Left ventricle myocardium superior (tissue), 1 donor: ENCODE data around the gene LY86. TPM values are rescaled to one million over a fixed set of nuclear protein-coding genes. Genes with fewer than 3 reads are reported as not detected.

Experiments
- ATAC-seq: fragments of 200-7000 bp; cut with Tn5 transposase; one replicate; pipeline ENCODE4 v1.9.1; 2020; ENCODE audit warnings: mild to moderate bottlenecking, moderate library complexity
- DNase-seq: peaks from one replicate; pipeline ENCODE4 v3.0.0-alpha.2; 2020
- intact Hi-C: fragments of 100-400 bp; cut with micrococcal nuclease; formaldehyde crosslinking; loops from one replicate; pipeline ENCODE4 v1.11.0; 2022
- long read RNA-seq: library from polyadenylated mRNA; unstranded; transcript quantifications from one replicate; pipeline ENCODE4 v2.0.0, GENCODE V29; 2021
- total RNA-seq: library from RNA; stranded (reverse); fragmentation: NEBNext Ultra II Directional; extraction: Animal tissue kit (Norgen Biotek cat#: 25700); gene quantifications from one replicate; pipeline ENCODE4 v1.2.1, GENCODE V29; 2021
- donor health status: DM: no; HTN: yes; CAD: no; lungs with severe emphysema.

LY86 gene
- total RNA-seq = 1.1 TPM
- long read RNA-seq = 0 reads

DNA sequence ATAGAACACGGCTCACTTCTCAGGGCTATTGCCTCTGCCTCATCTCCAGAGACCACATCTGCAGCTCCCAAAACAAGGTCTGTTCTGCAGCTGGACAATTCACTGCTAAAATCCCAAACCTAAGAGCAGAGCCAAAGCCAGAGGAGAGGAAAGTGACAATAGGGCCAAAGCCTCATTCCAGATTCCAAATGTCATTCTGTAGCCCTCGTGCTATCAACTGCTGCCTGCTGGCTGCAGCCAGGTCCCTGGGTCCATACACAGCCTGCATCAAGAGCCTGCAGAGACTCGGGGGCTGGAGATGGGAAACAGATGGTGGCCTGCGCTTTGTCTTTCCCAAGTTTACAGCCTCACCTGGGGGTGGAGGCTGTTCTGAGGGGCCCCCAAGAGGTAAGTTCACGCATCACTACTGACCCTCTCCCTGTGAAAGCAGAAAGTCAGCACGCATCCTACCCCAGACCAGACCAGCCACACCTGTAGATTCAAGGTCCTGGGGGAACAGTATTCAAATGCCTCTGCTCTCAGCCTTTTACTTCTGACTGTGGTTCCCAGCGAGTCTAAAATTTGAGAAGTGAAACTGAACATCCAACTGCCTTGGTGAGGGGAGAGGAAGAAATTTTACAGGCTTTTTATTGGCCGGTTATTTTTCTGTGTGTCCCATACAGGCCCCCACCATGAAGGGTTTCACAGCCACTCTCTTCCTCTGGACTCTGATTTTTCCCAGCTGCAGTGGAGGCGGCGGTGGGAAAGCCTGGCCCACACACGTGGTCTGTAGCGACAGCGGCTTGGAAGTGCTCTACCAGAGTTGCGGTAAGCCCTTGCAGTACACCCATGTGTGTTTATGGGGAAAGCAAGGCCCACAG, at the start of gene LY86:
TSS of gene LY86 (plus strand) at position 657 of the 860 bp plus-strand sequence. CDS start at position 672, 15 bp downstream.
- DNase-seq = peak; percentile 57
- intact Hi-C loops = no loop called here

DNA sequence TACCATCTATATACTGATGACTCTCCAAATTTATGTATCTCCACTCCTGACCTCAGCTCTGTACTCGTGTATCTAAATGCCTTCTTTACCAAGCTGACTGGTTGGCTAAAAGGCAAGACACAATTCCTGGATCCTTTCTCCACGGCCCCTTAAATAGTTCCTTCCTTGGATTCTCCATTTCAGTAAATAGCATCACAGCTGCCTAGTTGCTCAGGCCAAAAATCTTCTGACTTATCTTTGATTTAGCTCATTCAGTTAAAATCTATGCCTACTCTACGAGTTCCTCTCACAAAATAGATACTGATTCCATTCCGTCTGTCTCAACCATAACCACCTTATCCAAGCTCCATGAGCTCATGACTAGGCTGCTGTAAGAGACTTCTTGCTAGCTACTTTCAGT, 49.5 kb upstream of the LY86 start:
- DNase-seq (no peak), ATAC-seq (peak; percentile 15)
- intact Hi-C loops = no loop called here

More for the DNA sequence above, at the start of gene LY86:
- ATAC-seq = peak; percentile 76

DNA sequence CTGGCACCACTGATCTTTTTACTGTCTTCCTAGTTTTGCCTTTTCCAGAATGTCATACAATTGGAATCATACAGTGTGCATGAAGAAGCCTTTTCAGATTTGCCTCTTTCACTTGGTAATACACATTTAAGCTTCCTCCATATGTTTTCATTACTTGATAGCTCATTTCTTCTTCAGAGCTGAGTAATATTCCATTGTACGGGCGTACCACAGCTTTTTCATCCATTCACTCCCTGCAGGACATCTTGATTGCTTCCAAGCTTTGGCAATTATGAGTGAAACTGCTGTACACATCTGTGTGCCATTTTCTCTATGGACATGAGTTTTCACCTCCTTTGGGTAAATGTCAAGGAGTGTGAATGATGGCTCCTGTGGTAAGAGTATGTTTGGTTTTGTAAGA, 46.2 kb upstream of the LY86 start:
- ATAC-seq = no peak

DNA sequence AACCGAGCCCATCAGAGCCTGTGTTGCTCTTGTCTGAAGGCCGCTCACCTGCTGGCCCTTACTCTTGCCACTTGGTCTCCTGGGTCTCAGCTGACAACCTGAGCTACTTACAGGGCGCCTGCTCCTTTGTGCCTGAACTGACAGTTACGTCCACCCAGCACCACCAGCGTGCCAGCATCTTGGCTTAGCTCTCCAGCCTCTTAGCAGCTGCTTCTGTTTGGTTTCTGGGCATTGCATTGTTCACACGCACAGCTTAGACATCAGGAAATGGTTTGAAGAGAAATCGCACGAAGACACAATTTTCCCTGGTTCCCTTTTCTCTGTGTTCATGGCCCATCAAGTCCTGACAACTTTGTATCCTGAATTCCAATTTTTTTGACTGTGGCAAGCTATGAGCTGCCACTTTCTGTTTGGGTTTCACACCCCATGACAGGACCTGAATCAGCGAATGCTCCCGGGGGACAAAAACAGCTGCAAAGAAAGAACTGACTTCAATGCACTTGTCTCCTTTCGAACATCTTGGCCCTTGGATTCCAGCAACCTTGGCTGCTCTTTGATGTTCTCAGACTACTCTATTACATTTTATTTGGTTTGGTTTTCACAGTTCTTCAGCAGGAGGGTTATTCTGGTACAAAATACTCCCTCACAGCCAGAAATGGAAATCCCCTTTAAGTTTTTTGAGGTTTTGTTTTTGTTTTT, 45.2 kb upstream of the LY86 start:
- intact Hi-C loops = no loop called here
- DNase-seq (no peak), ATAC-seq (no peak)

More for the DNA sequence above, 46.2 kb upstream of the LY86 start:
- no peak for DNase-seq
- intact Hi-C loops = no loop called here

DNA sequence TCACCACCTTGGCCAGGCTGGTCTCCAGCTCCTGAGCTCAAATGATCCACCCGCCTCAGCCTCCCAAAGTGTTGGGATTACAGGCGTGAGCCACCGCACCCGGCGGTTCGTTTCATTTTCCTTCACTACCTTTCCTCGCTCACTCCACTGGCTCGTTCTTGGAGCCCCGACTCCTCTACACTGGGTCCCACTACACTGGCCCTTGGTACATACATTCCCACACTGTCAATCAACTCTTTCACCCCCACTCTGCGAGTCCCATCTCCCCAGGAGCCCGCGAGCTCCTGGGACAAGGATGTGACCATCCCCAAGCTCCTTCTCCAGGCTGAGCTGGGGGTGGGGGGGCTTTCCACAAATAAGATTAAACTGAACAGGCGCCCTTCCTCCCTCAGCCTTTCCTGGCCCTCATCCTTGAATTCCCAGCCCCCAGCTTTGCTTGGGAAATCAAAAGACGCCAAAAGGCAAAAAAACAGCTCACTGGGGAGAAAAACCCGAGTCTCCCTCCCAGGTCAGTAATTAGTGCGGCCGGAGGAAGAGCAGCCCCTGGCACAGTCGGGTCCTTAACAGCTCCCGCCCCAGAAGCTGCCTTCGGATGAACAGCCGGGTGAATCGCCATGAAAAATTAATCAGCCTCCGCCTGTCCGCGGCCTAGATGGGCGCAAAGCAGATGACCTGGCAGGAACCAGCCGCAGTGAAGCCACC, 42.8 kb upstream of the LY86 start:
- DNase-seq = no peak
- intact Hi-C loops = loop anchor here (2.0 kb wide), 1 partner anchor 489 kb away; no protein-coding TSS in a partner anchor
- no peak for ATAC-seq

DNA sequence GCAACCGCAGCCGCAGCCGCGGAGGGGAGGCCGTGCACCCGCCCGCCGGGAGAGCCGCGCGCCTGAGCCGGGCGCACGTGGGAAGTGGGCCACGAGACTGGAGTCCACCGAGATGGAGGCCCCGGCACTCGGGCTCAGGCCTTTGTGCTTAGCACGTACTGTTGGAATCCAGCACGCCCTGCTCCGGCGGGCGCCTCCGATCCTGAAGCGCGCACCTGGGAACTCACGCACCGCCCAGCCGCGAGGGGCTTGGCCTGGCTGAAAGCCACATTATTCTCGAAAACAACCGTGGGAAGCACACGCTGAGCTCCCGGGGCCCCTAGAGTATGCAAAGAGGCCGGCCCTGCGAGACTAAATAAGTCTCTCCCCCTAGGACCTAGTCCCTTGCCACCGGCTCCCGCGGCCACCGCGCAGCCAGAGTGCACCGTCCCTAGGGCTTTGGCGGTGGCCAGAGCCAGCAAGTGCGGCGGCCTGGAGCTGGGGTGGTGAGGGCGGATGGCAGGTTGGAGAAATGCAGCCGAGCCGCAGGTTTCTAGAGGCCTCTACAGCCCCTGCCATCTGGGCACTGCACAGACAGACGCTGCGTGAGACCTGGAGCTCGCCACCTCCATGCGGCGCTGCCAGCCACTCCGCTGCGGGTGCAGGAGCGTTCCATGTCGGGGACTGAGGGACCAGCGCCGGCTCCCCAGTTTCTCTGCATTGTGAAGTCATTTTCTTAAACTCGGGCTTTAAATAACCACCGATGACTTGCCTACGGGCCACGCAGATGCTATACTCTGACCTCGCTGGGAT, 42.0 kb upstream of the LY86 start:
- DNase-seq (peak; percentile 69), ATAC-seq (peak; percentile 78)
- intact Hi-C loops = loop anchor here (2.0 kb wide), 1 partner anchor 490 kb away; no protein-coding TSS in a partner anchor

DNA sequence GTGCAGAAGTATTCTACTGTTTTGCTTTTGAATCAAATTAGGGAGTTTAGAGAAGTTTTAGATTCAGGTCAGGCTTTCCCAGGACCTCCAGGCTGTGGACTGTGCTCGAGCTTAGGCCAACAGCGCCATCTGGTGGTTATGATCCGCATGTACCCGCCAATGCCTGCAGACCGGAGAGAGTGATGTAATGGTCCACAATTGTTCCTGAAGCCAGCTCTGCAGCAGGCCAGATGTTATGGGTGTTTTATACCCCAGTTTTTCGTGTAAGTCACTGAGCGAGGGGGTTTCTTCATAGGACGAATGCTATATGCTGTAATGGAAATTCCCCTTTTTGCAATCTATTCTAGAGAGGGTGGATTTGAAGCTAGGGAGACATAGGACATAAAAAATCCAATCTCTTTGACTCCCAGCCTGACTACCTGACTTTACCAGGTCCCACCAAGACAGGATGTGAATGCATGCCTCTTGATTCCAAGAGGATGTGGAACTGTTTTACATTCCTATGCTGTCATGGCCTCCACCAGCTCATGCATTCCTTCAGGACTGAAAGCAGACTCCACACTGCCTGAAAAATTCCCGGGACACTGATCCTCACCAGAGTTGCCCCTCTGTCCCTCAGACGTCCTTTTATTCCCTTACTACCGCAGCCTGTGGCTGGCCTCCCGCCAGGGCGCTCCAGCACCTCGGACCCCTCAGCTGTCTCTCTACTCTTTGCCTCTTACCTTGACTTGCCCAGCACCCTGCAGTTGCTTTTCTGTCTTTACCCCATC, 41.2 kb upstream of the LY86 start:
- intact Hi-C loops = loop anchor here (2.0 kb wide), 1 partner anchor 490 kb away; no protein-coding TSS in a partner anchor
- DNase-seq = peak; percentile 85
- ATAC-seq = peak; percentile 96

DNA sequence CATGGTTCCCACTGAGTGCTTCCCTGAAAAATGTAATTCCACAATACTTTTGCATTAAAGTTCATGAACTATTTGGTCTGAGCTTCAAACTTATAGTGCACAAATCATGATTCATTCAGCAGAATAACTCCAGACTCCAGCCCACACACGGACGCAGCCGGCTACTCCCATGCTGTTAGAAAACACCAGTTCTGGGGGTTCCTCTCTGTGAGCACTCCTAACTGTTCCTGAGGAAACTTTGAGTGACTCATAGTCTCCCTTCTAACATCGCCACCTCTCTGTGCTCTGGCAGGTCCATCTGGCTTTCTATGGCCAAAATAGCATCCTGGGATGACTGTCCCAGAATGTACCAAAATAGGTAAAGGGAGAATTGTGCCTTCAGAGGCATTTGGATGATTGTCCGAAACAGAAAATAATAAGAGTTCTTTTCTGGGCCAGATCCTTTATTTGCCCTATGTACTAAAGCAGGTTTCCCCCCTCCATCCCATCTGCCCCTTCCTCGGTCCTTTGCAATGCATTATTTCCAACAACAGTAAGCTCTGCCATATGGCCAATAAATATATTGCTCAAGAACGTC, 32.3 kb upstream of the LY86 start:
- DNase-seq = no peak
- ATAC-seq = no peak

DNA sequence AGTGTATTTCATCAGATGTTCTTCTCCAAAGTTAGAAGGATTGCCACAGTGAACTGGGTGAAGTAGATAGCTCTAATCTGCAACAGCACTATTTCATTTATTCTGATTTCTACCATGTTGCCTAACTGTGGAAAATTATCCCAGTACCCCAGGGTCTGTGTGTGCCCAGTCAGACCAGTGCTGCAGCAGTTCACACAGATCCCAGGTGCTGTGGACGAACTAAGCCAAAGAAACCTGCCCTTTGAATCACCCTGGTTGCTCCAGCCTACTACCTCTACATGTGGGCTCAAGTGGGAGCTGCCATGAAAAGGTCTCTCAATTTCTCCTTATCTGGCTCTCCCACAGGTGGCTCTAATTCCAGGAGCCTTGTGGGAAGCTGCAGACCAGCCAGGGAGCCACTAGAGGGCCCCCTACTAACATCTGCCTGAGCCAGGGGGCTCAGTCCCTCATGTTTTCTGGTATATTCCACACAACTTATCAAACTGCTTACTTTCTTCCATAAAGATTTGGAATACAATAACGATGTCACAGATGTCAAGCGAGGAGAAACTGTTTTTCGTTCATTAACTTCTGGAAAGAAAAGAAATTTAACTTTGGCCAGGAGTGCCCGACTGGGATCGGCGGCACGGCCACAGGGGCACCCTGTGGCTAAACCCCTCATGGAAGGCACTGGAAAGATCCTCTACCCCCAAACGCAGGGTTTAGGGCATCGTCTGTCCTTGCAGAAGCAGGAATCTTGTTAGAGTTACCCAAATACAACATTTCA, 31.6 kb upstream of the LY86 start:
- ATAC-seq = peak; percentile 76
- intact Hi-C loops = no loop called here

More for the DNA sequence above, 32.3 kb upstream of the LY86 start:
- intact Hi-C loops = no loop called here

DNA sequence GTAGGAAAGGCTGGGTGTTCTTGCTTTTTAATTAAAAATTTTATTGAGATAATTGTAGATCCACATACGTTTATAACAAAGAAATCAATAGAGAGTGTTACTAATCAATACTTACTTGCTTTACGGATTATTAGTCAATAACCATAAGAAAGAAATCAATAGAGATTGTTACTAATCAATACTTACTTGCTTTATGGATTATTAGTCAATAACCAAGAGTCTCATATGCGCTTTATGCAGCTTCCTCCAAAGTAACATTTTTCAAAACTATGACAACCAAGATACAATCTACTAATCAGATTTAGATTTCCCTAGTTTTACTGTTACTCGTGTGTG, 31.0 kb upstream of the LY86 start:
- no peak for DNase-seq
- no peak for ATAC-seq
- intact Hi-C loops = no loop called here

More for the DNA sequence above, 31.6 kb upstream of the LY86 start:
- DNase-seq = peak; percentile 51

DNA sequence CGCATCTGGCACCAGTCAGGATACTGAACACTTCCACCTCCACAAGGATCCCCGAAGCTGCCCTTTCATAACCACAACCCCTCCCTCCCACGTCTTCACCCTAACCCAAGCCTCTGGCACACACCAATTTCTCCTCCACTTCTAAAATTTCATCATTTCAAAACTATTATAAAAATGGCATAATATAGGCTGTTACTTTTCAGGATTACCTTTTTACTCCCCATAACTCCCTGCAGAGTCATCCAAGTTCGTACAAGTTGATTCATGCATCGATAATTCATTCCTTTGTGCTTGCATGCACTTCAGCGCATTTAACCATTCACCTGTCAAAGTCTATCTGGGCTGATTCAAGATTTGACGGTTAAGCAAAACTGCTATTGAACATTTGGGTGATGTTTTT, 30.6 kb upstream of the LY86 start:
- no peak for ATAC-seq
- intact Hi-C loops = no loop called here
- no peak for DNase-seq

DNA sequence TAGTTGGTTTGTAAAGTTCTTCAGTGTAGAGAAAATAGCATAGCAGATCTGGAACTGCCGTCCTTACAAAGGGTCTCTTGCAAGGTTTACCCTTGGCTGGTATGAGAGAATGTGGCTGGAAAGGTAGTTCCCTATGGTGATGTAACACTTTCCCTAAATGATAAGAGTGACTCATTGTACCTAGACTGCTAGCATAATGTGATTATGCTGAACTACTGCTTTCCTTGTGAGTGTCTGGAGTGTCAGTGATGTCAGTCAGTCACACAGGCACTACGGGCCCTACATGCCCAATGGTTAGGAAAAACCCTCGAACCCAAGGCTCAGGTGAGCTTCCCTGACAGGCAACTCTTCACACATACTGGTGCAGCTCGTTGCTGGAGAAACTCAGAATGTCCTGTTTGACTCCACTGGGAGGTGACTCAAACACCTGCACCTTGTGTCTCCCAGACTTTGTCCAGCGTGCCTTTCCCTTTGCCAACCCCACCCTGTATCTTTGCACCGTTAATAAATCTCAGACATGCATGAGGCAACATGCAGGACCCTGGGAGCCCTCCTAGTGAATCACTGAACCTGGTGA, 28.4 kb upstream of the LY86 start:
- no peak for DNase-seq
- no peak for ATAC-seq
- intact Hi-C loops = no loop called here

DNA sequence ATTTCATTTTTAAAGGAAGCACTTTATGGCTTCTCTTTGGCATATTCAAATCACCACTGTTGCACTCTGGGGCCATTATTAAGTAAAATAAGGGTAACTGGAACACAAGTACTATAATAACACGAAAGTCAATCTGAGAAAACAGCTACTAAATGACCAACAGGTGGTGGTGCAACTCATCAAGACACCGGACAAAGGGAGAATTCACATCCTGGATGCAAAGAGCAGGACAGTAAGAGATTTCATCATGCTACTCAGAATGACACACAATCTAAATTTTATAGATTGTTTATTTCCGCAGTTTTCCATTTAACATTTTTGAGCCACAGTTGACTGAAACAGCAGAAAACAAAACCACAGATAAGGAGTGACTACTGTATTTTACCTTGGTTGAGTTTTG, 27.6 kb upstream of the LY86 start:
- ATAC-seq = no peak
- intact Hi-C loops = no loop called here
- no peak for DNase-seq

DNA sequence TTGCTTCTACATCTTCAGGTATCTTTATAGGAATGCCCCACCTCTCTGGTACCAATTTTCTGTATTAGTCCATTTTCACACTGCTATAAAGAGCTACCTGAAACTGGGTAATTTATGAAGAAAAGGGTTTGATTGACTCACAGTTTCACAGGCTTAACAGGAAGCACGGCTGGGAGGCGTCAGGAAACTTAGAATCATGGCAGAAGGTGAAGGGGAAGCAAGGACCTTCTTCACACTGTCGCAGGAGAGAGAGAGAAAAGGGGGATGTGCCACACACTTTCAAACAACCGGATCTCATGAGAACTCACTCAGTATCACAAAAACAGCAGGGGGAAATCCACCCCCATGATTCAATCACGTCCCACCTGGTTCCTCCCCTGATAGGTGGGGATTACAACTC, 24.4 kb upstream of the LY86 start:
- no peak for ATAC-seq
- DNase-seq = no peak
- intact Hi-C loops = no loop called here

DNA sequence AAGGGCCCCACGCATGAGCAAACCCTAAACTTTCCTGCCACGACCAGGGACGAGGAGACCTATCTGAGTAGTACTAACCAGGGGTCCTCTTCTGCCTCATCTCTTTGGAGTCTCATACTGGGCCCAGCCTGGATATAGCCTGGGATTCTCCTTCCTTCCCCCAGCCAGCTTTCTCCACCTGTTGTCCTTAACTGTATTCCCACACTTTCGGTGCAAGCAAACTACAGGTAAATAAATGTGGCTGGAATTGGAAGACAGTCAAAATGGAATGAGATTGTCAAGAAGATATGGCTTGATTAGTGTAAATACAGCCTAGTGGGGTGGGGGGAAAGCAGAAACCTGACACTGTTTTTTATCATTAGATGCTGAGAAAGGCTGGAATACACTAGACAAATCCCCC, 23.5 kb upstream of the LY86 start:
- DNase-seq (no peak), ATAC-seq (no peak)
- intact Hi-C loops = no loop called here

DNA sequence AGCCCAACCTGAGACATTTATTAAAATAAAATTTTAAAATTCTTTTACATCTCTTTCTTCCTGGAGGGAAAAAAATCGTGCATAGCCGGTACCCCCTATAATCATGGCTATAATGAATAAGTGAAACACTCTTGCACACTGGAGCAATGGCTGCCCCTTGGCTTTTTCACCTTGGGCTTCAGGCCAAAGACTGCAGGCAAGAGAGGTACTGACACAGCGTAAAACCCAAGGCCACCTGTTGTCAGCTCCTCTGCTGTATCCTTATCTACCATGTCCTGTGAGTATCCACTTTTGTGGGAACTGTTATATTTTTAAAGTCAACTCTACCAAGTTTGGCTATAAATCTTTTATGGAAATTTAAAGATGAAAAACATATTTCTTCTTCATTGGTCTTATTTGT, 23.0 kb upstream of the LY86 start:
- no peak for DNase-seq
- intact Hi-C loops = no loop called here
- no peak for ATAC-seq

DNA sequence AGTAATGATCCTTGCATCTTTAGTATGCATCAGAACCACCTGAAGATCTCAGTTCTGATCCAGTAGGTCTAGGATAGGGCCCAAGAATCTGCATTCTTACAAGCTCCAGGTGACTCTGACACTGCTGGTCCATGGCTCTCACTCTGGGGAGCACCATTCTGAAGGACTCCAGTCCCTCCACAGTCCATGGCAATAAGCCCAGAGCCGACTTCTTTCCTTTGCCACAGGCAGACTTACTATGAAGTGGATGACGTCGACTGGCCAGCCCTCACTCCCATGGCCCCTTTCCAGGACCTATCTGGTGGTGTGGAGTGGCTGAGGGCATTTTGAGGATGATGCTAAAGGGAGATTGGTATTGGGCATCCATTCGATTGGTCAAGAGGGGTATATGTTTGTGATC, 21.8 kb upstream of the LY86 start:
- intact Hi-C loops = no loop called here
- DNase-seq (no peak), ATAC-seq (no peak)
